Activated CD4-positive, alpha-beta T cell treated with anti-CD3 and anti-CD28 coated beads, Interleukin-2, amount 50 U/mL, for 24 hours (primary cell): ENCODE data around the gene RFPL3.
"Not testable (repeated sequence)": the region's sequence is repeated elsewhere in the genome, so short reads cannot be mapped to it uniquely, and the experiment has no call there.

Experiments used
- DNase-seq, 2 donors: peaks; one replicate each; pipeline ENCODE4 v3.0.0-alpha.2; 2020; ENCODE audit warnings: low read depth in 1 of 2, low spot score in 1 of 2

RFPL3 gene

GRCh38 chr22:32352681-32353080 lies 5.0 kb upstream of the RFPL3 start:
- no peak for DNase-seq

DNA sequence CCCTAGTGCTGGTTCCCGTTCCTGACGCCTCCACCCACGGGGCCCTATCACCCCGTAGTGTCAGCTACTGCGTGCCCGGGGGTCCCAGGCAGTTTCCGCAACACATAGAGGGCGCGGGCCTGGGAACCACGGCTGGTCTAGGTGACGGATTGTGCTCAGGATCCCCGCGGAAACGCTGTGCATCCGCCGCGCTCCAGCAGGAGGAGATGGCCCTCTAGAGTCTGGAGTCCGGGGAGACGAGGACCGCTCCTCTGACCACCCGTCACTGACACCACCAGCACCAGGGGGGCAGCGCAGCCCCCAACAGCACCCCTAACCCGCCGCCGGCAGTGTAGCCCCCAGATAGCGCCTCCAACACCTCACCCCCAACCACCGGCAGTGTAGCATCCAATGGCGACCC lies 4.4 kb upstream of the RFPL3 start:
- DNase-seq: no peak

DNA sequence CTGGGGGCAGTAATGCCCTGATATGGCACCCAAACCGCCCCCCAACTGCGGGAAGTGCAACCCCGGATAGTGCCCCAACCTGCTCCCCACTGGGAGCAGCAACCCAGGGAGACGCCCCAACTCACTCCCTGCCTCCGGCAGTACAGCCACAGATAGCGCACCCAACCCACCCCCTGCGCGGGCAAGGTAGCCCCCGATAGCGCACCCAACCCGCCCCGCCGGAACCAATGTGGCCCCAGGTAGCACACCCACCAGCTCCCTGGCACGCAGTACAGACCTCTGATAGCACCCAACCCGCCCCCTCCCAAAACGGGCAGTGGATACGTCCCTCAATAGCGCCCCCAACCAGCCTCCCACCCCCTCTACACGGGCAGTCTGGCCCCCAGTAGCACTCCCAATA lies 3.8 kb upstream of the RFPL3 start:
- DNase-seq: no peak

DNA sequence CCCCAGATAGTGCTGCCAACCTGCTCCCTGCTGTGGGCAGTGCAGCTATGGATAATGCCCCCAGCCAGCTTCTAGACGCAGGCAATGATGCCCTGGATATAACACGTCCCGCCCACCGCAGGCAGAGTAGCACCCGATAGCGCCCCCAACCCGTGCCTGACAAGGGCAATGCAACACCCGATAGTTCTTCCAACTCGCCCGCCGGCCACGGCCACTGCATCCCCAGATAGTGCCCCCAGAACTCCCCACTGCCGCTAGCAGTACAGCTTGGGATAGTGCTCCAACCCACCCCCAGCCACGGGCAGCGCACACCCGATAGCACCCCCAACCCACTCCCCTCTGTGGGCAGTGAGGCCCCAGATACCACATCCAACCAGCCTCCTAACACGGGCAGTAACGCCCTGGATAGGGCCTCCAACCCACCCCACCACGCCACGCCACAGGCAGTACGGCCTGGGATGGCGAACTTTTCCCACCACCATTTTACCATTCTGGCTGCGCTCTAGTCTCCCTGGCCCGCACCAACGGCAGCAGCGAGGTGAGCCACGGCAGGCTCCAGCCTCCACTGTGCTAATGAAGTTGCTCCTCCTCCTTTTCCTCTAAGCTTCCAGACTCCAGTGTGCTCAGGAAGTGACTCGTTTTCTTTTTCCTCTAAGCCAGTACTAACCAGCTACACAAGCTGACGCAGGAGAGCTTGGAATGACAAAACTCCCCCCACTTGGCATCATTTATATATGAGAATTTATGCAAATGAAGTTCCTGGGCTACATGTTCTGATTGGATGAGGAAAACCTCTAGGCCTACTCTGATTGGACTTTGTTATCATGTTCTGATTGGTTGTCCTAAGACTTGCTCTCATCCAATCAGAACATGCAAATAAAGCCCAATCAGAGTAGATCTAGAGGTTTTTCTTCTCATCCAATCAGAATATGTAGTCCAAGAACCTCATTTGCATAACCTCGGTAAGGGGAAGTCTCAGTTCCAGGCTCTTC lies 3.0 kb upstream of the RFPL3 start:
- no peak for DNase-seq

DNA sequence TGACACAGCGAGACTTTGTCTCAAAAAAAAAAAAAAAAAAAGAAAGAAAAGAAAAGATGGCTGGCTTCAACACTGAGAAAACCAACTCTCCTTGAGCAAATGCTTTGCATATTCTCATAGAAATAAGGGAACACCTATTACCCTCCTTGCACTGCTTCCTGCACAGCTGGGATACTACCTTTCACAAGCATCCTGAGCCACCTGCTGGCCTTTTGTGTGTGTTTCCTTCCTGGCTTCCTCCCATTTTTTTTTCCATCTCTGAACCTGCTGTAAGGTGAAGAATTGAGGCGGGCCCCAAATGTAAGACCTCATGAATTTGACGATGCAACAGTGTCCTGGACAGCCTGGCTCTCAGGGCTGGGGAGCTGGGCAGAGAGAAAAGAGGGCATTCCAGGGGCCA lies 1.9 kb upstream of the RFPL3 start:
- DNase-seq: no peak

DNA sequence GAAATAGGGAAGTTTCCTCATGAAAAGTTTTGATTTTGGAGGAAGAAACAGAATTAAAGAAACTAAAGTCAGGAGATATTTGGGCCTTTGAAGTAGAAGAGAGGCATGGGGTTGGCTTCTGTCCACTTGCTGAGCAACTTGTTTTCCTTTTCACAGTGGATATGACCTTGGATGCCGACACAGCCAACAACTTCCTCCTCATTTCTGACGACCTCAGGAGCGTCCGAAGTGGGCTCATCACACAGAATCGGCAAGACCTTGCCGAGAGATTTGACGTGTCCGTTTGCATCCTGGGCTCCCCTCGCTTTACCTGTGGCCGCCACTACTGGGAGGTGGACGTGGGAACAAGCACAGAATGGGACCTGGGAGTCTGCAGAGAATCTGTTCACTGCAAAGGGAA lies 2.4 kb downstream of the RFPL3 start:
- not testable (repeated sequence) for DNase-seq

DNA sequence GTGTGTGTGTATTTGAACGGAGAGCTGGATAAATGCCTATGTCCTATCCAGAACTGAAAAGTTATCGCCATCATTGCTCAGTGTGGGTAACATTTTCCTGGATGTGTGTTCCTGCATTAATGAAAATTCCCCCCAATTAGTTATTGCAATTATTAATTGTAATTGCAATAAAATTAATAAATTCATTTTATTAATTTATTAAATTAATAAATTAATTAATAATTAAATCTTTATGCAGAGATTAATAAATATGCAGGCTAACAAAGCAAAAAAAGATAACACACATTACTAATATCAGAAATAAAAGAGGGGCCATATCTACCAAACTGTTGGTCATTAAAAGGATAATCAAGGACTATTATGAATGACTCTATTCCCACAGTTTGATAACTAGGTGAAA lies 3.6 kb downstream of the RFPL3 start:
- DNase-seq: no peak

DNA sequence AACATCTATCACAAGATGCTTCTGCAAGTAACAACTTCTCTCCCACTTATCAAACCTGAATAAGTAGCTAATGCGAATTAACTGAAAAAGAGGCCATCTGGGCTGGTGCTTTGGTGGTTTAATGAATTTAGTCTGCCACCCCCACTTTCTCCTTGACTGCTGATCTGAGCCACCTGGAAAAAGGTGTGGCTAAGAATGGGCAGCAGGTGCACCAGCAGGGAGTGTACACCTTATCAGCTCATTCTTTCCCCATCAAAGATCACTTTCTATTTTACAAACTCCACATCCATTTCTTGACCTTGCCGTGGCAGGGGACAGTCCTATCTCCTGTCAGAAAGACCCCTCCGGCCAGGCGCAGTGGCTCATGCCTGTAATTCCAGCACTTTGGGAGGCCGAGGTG lies 6.5 kb downstream of the RFPL3 start:
- DNase-seq: no peak

DNA sequence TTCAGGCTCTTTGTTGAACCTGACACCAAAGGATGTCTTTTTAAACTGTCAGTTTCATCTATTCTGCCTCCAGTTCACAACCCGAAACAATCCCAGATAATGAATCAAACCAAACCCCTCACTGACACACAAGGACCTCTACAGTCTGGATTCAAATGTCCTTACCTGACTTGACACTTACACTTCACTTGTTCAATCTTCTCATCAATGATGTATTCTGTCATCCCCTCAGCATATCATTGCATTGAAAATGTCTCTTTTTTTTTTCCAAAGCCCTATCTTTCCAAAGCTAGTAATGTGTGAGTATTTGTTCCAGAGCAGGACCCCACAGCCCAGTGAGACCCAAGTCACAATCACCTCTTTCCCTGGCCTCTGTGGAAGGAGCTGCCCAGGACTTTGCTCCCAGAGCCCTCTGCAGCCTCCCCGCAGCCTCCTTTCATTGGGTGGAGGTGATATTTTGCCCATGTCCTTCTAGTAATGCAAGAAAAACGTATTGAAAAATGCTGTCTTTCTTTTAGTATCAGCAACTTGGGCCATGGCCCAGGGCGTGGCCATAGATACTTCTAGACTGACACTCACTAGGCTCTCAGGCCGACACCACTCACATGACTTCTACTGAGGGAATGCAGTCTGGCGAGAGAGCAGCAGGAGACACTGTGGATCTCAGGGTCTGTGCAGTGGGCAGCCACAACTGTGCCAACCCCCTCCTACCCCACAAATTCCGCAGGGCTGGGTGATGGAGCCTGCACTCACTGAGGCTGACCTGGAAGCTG lies 18.2 kb downstream of the RFPL3 start:
- DNase-seq: no peak

- no peak for DNase-seq
Observed at GRCh38 chr22:32376681-32377080, 19.0 kb downstream of the RFPL3 start.

- no peak for DNase-seq
Observed at GRCh38 chr22:32378707-32379272, 21.1 kb downstream of the RFPL3 start.

DNA sequence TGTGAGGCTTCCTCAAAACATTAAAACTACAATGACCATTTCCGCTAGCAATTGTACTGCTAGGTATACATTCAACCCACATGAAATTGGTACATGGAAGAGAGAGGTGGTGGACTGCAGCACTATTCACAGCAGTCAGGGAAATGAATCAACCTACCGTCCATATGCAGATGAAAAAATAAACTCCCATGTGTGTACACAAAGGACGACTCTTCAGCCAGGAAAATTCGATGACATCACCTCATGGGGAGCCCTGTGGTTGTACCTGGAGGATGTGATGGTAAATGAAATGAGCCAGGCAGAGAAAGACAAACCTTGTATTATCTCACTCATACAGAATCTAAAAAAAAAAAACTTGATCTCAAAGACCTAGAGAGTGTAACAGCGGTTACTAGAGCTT lies 23.3 kb downstream of the RFPL3 start:
- DNase-seq: no peak

- no peak for DNase-seq
Observed at GRCh38 chr22:32385681-32386080, 28.0 kb downstream of the RFPL3 start.

DNA sequence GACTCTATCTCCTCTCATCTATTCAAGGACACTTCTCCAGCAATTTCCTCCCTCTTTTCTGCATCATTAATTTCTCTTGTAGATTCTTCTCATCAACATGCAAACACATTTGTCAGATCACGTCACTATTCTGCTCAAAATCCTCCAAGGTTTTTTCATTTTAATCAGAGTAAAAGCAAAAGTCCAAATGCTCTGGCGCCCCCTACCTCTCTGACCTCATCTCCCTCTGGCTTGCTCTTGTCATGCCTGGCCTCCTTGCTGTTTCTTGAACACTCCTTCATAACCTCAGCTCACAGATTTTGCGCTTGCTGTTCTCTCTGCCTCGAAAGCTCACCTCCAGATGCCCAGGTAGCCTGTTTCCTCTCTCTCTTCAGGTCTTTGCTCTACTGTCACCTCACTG lies 32.0 kb downstream of the RFPL3 start:
- no peak for DNase-seq

GRCh38 chr22:32395107-32395506 lies 37.4 kb downstream of the RFPL3 start:
- no peak for DNase-seq

GRCh38 chr22:32396255-32396654 lies 38.6 kb downstream of the RFPL3 start:
- no peak for DNase-seq

DNA sequence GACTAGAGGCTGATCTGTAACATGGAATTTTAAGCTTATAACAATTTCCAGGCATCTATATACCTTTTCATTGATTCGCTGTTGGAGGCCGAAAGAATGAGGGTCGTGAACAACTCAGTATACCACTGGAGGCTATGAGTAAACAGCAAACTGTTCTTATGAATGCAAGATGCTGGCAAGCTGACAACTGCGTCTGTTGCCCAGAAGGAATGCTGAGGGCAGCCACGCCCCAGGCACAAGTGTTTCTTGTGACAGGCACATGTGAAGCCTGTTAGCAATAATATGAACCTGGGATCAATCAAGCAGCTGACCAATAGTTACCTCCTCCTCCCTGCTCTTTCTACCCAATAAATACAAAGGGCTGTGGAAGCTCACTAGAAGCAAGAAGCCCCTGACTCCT lies 39.1 kb downstream of the RFPL3 start:
- DNase-seq: no peak

GRCh38 chr22:32401486-32401885 lies 43.8 kb downstream of the RFPL3 start:
- DNase-seq: no peak

DNA sequence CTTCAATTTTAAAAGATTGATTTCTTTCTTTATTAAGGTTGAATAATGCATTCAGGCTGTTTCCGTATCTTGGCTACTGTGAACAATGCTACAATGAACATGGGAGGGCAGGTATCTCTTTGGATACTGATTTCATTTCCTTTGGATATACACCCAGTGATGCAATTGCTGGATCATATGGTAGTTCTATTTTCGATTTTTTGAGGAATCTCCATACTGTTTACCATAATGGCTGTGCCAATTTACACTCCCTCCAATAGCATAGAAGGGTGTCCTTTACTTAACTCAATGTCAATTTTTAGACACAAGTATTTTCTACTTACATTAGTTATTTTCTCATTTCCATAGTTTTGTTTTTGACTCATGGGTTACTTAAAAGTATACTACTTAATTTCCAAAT lies 46.4 kb downstream of the RFPL3 start:
- DNase-seq: no peak

DNA sequence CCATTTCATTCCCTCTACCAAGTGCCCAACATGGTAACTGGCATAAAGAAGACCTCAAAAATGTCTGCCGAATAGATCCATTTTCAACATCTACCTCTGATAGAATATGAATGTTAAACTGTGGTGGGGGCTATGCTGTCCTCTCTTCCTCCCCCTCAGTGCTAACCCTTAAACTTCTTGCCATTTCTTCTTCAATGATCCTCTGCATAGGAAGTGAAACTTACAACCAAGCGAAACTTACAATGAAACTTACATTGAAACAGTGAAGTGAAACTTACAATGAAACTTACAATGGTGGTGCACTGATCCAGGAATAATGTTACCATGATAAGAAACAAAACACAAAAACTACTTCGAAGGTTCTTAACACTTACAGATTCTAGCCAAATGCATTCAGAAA lies 49.6 kb downstream of the RFPL3 start:
- no peak for DNase-seq

DNA sequence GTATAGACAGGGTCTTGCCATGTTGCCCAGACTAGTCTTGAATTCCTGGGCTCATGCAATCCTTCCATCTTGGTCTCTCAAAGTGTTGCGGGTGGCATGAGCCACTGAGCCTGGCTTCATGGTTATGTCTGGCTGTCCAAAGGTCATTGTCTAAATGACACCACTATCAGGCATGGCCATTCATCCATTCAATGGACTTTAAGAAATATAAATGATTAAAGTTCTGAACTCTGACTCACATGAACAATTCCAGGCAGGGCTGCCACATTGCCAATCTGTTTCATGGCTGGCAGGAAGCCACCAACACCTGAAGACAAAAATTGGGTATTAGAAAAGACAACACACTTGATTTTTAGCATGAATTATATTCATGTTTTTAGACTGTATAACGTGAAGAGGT lies 50.3 kb downstream of the RFPL3 start:
- DNase-seq: no peak

DNA sequence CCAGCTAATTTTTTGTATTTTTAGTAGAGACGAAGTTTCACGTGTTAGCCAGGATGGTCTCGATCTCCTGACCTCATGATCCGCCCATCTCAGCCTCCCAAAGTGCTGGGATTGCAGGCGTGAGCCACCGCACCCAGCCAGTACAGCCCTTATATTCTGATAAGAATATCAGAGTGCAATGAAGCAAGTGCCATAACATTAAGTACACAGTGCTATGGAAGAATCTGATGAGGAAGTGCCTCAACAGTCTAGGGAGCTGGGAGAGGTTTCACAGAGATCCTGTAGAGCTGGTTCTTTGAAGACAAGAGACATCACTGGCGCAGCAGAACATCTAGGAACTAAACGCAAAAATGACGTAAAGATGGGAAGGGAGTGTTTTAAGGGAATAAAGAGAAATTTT lies 52.3 kb downstream of the RFPL3 start:
- DNase-seq: no peak
